GM23248 (cell line): ENCODE results near the gene RHOT2.

Source experiments
- EZH2 ChIP-seq: fragments of 200-600 bp; sonication (generic); IDR thresholded peaks from 2 replicates; pipeline ENCODE4 v1.6.1; 2018; ENCODE audit warnings: antibody characterized with exemption, mild to moderate bottlenecking; ENCODE audit not compliant: insufficient read depth, poor library complexity, severe bottlenecking
- EZH2phosphoT487 ChIP-seq: fragments of 200-600 bp; sonication (generic); IDR thresholded peaks from 2 replicates; pipeline ENCODE4 v1.6.1; 2018; ENCODE audit warnings: antibody characterized with exemption, moderate library complexity, mild to moderate bottlenecking, low read depth; ENCODE audit not compliant: insufficient read depth

DNA sequence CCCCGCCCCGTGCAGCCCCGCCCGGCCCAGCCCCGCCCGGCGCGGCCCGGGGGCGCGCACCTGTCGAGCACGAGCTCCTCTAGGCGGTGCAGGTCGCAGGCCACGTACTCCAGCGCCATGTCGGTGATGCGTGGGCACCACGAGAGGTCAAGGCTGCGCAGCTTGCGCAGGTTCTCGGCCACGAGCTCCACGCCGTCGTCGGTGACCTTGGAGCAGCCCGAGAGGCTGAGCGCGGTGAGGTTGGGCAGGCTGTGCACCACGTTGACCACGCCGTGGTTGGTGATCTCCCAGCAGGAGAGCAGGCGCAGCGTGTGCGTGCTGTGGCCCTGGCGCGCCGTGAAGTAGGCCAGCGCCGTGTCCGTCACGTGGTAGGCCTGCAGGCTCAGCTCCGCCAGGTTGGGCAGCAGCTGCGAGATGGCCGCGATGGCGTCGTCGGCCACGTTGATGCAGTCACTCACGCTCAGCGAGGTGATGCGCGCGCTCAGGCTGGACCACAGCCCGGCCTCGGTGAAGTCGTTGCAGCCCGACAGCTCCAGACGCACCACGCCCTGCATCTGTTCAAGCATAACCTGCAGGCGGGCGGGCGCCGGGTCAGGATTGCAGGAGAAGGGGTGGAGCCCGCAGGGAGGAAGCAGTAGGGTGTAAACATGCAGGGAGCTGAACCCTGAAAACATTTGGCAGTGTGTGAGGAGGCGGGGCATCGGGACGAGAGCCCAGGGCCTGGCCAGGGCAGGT lies 27.6 kb downstream of the RHOT2 start:
- TF ChIP-seq EZH2 (no peak), EZH2phosphoT487 (no peak)
